Measurements from ENCODE around the gene EFCAB6.

Gene EFCAB6

DNA sequence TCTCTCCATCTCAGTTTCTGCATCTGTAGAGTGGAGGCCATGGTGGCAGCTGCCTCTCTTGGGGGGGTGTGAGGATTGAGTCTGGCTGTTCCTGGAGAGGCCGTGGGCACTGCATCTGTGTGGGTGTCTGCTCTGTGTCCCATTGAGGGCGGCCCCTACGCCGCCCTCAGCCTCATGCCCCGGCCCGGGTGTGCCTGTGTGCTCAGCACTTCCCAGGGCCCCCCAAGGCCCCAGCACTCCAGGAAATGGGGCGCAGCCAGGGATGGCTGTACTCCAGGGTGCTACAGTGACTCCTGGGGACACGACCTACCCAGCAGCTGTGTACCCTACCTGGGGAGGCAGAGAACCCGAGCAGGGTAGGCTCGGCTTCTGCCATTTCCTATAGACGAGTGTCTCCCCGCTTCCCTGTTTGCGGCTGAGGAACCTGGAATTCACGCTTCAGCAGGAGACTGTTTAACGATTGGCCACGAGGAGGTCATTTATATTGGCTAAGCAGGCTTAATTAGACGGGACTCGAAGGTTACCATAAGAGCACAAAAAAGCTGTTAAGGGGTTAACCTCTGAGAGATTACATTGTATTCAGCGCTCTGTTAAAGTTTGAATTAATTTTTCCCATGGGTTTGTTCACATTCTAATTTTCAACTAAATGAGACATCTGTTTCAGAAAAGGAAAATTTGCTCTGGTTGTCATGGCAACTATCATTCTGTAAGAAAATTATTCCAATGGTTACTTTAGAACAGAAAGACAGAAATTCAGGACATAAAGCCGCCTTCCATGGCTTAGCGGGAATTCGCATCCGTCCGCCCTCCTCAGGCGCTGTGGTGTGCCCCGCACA is 323.9 kb downstream of the EFCAB6 start:
- no peak overlapping the region for H3K4me3 ChIP-seq (ENCODE audit: low read depth, low read length)
- DNase-seq (ENCODE audit: low read depth): peak; percentile 1
- TF ChIP-seq, protein P1, sequence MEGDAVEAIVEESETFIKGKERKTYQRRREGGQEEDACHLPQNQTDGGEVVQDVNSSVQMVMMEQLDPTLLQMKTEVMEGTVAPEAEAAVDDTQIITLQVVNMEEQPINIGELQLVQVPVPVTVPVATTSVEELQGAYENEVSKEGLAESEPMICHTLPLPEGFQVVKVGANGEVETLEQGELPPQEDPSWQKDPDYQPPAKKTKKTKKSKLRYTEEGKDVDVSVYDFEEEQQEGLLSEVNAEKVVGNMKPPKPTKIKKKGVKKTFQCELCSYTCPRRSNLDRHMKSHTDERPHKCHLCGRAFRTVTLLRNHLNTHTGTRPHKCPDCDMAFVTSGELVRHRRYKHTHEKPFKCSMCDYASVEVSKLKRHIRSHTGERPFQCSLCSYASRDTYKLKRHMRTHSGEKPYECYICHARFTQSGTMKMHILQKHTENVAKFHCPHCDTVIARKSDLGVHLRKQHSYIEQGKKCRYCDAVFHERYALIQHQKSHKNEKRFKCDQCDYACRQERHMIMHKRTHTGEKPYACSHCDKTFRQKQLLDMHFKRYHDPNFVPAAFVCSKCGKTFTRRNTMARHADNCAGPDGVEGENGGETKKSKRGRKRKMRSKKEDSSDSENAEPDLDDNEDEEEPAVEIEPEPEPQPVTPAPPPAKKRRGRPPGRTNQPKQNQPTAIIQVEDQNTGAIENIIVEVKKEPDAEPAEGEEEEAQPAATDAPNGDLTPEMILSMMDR (conservative IDR thresholded peaks at IDR 0.05; ENCODE audit: low read depth, low read length): no peak

DNA sequence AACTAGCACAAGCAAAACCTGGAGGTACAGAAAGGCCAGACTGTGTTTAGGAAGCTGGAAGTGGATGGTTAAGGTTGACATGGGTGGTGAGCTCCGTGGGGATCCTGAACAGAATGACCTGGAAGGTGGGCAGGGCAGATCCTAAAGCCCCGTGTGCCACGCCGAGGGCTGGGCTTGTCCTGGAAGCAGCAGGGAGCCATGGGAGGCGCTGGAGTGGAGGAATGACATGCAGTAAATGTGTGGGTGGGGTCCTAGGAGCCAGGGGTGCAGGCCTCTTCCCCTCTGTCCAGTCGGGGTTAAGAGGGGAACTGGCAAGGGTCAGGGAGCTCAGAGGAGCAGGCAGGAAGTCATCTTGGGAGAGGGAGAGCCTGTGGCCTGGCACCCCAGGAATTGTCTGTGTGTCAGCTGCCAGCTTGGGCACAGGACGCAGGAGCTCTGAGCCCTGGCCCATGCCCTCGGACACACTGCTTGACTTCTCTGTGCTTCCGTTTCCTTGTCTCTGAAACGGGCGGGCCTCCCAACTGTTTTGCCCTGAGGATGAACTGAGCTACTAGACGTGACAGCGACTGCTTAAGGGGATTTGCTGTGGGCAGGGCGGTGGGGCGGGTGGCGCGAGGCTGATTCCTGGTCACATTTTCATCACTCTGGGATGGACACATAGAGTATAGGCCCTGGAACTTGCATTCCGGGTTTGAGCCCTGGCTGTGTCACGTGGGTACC is 324.6 kb downstream of the EFCAB6 start:
- no peak overlapping the region for H3K4me3 ChIP-seq (ENCODE audit: low read depth, low read length)
- DNase-seq (ENCODE audit: low read depth): no peak
- TF ChIP-seq, protein P1 (conservative IDR thresholded peaks at IDR 0.05; ENCODE audit: low read depth, low read length): no peak

DNA sequence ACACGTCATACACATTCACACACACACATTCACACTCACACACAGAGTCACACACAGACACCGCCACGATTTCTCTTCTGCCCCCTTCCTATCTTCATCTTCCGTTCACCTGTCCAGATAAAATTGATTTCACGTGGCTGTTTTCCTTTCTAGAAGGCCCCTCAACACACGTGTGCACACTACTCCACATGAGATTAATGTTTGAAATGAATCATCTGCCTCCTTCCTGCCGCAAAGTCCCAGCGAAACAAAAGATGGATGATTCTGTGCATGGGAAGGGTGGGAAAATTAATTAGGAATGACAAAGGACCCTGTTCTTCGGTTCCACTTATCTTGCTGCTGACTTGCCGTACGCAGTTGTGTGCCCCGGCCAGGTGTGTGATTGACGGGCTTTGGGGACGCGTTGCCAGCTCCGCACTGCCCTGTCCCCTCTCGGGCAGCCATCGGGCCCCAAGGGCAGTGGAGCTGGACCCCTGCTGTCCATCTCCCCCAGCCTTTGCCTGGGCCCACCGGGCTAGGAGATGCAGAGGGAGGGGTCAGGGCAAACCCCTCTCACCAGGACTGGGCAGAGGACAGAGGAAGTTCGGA is 326.5 kb downstream of the EFCAB6 start:
- TF ChIP-seq, protein P1 (conservative IDR thresholded peaks at IDR 0.05; ENCODE audit: low read depth, low read length): no peak
- DNase-seq (ENCODE audit: low read depth): no peak

DNA sequence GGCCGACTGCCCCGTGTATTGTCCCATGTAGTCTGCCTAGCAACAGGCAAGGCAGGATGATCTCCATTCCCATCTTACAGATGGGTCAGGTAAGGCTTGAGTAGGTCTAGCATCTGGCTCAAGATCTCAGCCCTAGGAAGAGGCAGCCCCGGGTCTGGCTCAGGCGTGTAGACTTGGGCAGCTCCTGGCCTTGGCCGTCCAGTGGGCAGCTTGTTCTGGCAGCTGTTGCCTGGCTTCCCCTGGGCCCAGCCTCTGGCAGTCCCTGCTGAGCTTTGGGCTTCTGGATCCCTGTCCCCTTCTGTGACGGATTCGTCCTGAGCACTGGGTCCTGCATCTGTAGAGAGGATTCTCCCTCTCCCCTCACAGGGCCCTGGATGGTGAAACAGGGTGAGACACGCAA is 327.9 kb downstream of the EFCAB6 start:
- no peak overlapping the region for H3K4me3 ChIP-seq (ENCODE audit: low read depth, low read length)
- no peak for DNase-seq (ENCODE audit: low read depth)
- TF ChIP-seq, protein P1 (conservative IDR thresholded peaks at IDR 0.05; ENCODE audit: low read depth, low read length): no peak

More for the DNA sequence above, 326.5 kb downstream of the EFCAB6 start:
- no peak overlapping the region for H3K4me3 ChIP-seq (ENCODE audit: low read depth, low read length)

DNA sequence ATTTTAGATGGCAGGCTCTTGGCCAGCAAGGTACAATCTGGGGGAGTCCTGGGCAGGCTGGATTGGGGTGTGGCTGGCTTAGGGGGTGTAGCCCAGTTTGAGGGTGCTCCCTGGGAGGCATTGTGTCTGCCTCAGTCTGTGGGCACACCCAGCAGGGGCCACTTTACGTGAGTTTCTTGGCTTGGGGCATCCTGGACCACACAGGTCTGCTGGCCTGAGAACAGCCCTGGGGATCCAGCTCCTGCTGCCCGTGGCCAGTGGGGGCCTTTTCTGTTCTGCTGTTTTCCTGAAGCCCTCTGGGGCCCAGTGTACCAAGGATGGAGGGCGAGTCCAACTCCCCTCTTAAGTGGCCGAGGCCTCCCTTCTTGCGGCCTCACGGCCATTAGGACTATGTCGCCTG is 328.4 kb downstream of the EFCAB6 start:
- TF ChIP-seq, protein P1 (conservative IDR thresholded peaks at IDR 0.05; ENCODE audit: low read depth, low read length): no peak
- DNase-seq (ENCODE audit: low read depth): no peak
- no peak overlapping the region for H3K4me3 ChIP-seq (ENCODE audit: low read depth, low read length)

DNA sequence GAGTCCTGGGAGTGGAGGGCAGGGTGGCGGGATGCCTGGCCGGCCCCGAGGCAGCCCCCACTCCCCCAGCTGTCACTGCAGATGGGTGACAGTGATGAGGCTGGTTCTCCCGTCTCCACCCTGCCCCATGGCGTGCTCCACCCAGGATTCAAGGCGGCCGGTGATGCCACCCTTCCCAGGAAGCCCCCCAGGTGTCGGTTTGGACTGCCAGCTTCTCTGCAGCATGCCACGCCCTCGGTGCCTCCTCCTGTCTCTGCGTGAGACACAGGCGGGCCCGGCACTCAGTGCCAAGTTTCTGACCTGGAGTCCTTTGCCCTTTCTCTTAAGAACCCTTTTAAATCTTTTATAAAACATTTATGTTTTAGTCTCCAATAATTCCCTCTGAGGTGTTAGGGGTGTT is 328.8 kb downstream of the EFCAB6 start:
- no peak overlapping the region for H3K4me3 ChIP-seq (ENCODE audit: low read depth, low read length)
- TF ChIP-seq, protein P1 (conservative IDR thresholded peaks at IDR 0.05; ENCODE audit: low read depth, low read length): no peak
- DNase-seq (ENCODE audit: low read depth): no peak
